OCI-LY1 (cell line): ENCODE measurements around the gene CD38.

Source experiments
- CTCF ChIP-seq: fragments of 200-600 bp; sonication (generic), shearing (Covaris generic); IDR thresholded peaks from 2 replicates; pipeline ENCODE4 v1.5.1; 2017; ENCODE audit warnings: mild to moderate bottlenecking, antibody characterized with exemption, low read length, moderate library complexity, mixed read lengths
- EZH2 ChIP-seq: fragments of 200-600 bp; sonication (generic), shearing (Covaris generic); IDR thresholded peaks from 2 replicates; pipeline ENCODE4 v1.8.0; 2017; ENCODE audit warnings: borderline replicate concordance, mixed run types, mild to moderate bottlenecking, antibody characterized with exemption, low read length, moderate library complexity, mixed read lengths

DNA sequence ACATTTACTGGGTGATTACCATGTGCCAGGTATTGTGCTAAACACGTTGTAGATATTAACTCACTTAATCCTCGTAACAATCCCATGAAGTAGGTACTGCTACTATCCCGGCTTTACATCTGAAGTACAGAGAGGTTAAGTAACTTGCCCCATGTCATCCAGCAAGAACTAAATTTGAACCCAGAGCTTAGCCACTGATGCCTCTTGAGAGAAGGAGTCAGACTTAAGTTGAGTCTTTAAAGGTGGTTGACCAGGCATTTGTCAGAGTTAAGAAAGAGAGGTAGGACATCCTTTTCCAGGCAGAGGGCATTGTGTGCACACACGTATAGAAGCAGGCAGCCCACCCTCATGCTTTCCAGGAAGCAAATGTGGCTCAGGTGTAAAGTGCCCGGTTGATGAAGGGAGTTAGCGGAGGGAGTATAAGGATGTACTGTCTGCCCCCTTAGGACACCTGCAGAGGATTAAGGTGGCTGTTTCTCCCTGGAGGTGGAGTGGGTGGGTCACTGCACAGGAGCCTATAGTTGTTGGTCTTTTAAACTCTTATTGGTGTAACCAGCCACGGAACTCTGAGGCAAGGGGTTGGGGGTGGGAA, 335 bp upstream of the CD38 start:
- no peak for TF ChIP-seq CTCF
- TF ChIP-seq EZH2: no peak
